ENCODE data around the gene UMPS. TPM values are rescaled to one million over a fixed set of nuclear protein-coding genes. Genes with fewer than 3 reads are reported as not detected.

UMPS gene
- total and polyA plus RNA-seq, 2 experiments from 2014 or later, result 21.3 to 127 TPM

DNA sequence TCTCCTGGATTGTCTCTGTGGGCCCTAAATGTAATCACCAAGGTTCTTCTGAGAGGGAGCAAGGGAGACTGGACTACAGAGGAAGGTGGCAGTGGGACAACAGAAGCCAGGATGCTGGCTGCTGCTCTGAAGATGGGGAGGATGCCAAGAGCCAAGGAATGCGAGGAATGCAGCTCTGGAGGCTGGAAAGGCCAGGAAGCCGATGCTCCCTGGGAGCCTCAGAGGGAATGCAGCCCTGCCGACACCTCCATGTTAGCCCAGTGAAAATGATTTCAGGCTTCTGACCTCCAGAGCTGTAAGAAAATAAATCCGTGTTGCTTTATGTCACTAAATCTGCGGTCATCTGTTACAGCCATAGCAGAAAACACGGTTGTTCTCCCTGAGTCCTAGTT, 44.1 kb downstream of the UMPS start:
- peak overlapping the region; percentile 60 for H3K27ac ChIP-seq
- H3K9me3 ChIP-seq (ENCODE audit: low read depth), result no peaks in the 10 kb centered on the region
- H3K4me1 ChIP-seq (ENCODE audit: low read depth), result peaks cover 33% of the 10 kb centered on the region
- H3K27me3 ChIP-seq, result no peaks in the 10 kb centered on the region
- DNase-seq (ENCODE audit: low read depth in 1 of 2, low spot score in 1 of 2), result peak; percentile 66 to 88
- TF ChIP-seq CTCF (IDR thresholded peaks at IDR 0.05; ENCODE audit: low read depth, low read length), result no peak
- H3K36me3 ChIP-seq, result no peaks in the 10 kb centered on the region
- no peak overlapping the region for H3K4me3 ChIP-seq

GRCh38 chr3:124774841-124775402, 44.7 kb downstream of the UMPS start:
- Histone ChIP-seq H3K9me3 (ENCODE audit: low read depth) (no peaks in the 10 kb centered on the region), H3K36me3 (no peaks in the 10 kb centered on the region), H3K4me3 (no peak overlapping the region), H3K4me1 (ENCODE audit: low read depth) (peaks cover 31% of the 10 kb centered on the region), H3K27ac (peak overlapping the region; percentile 60), H3K27me3 (no peaks in the 10 kb centered on the region)
- DNase-seq (ENCODE audit: low read depth in 1 of 2, low spot score in 1 of 2), result no peak
- TF ChIP-seq CTCF (IDR thresholded peaks at IDR 0.05; ENCODE audit: low read depth, low read length), result no peak

- Histone ChIP-seq H3K9me3 (ENCODE audit: low read depth) (no peaks in the 10 kb centered on the region), H3K4me3 (no peak overlapping the region), H3K27ac (no peak overlapping the region), H3K4me1 (ENCODE audit: low read depth) (peaks cover 33% of the 10 kb centered on the region), H3K27me3 (no peaks in the 10 kb centered on the region), H3K36me3 (no peaks in the 10 kb centered on the region)
- TF ChIP-seq CTCF (IDR thresholded peaks at IDR 0.05; ENCODE audit: low read depth, low read length), result no peak
- no peak for DNase-seq (ENCODE audit: low read depth in 1 of 2, low spot score in 1 of 2)
Observed at GRCh38 chr3:124775877-124776276, 45.6 kb downstream of the UMPS start.

- Histone ChIP-seq H3K9me3 (ENCODE audit: low read depth) (no peaks in the 10 kb centered on the region), H3K4me3 (no peak overlapping the region), H3K27me3 (no peaks in the 10 kb centered on the region), H3K4me1 (ENCODE audit: low read depth) (peaks cover 32% of the 10 kb centered on the region), H3K27ac (no peak overlapping the region), H3K36me3 (no peaks in the 10 kb centered on the region)
- TF ChIP-seq CTCF (IDR thresholded peaks at IDR 0.05; ENCODE audit: low read depth, low read length), result no peak
- no peak for DNase-seq (ENCODE audit: low read depth in 1 of 2, low spot score in 1 of 2)
Observed at GRCh38 chr3:124776856-124777255, 46.6 kb downstream of the UMPS start.

GRCh38 chr3:124777762-124778470, 47.7 kb downstream of the UMPS start:
- H3K27me3 ChIP-seq, result no peaks in the 10 kb centered on the region
- no peaks in the 10 kb centered on the region for H3K36me3 ChIP-seq
- H3K9me3 ChIP-seq (ENCODE audit: low read depth), result no peaks in the 10 kb centered on the region
- H3K4me3 ChIP-seq, result no peak overlapping the region
- DNase-seq (ENCODE audit: low read depth in 1 of 2, low spot score in 1 of 2), result no peak
- peaks cover 24% of the 10 kb centered on the region for H3K4me1 ChIP-seq (ENCODE audit: low read depth)
- no peak overlapping the region for H3K27ac ChIP-seq
- TF ChIP-seq CTCF (IDR thresholded peaks at IDR 0.05; ENCODE audit: low read depth, low read length), result no peak
